ENCODE results near the gene HCAR3.
"Not testable (repeated sequence)": the region's sequence is repeated elsewhere in the genome, so short reads cannot be mapped to it uniquely, and the experiment has no call there.

HCAR3 gene

GRCh38 chr12:122701481-122701880 lies 15.1 kb downstream of the HCAR3 start:
- DNase-seq (ENCODE audit: low read depth in 1 of 2, low spot score in 1 of 2); in situ Hi-C loops (cut with HindIII; ENCODE audit: low pct_unique_long_range_greater_than_20kb, low sequenced_read_pairs): not testable (repeated sequence)

- DNase-seq (ENCODE audit: low read depth in 1 of 2, low spot score in 1 of 2); in situ Hi-C loops (cut with HindIII; ENCODE audit: low pct_unique_long_range_greater_than_20kb, low sequenced_read_pairs): not testable (repeated sequence)
These were observed 16.4 kb downstream of the HCAR3 start for GRCh38 chr12:122700038-122700710.

DNA sequence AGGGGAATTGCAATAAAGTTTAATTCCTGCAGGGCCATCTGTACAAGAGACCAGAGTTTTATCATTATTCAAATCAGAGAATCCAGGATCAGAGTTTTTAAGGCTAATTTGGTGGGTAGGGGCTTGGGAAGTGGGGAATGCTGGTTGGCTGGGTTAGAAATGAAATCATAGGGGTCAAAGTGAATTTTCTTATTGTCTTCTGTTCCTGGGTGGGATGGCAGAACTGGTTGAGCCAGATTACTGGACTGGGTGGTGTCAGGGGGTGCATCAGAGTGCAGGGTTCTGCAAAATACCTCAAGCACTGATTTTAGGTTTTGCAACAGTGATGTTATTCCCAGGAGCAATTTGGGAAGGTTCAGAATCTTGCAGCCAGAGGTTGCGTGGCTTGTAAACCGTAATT lies 19.7 kb downstream of the HCAR3 start:
- DNase-seq (ENCODE audit: low read depth in 1 of 2, low spot score in 1 of 2); in situ Hi-C loops (cut with HindIII; ENCODE audit: low pct_unique_long_range_greater_than_20kb, low sequenced_read_pairs): not testable (repeated sequence)

DNA sequence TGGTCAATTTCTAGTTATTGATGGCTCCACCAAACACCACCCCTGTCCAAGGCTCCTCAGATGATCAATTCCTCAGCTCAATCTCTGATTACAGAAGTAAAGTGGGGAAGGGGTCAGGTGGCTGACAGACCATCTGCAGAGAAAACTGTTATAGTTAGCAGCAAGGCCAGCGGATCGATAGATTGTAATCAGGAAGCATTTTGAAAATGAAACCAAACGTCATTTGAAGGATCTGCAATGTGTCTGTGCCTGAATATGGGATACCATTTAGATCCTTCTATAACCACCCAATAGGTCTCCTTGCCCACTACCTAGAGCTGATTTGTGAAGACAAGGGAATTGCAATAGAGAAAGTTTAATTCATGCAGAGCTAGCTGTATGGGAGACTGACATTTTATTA lies 25.0 kb downstream of the HCAR3 start:
- DNase-seq (ENCODE audit: low read depth in 1 of 2, low spot score in 1 of 2): peak in 1 of 2 experiments; percentile 19

GRCh38 chr12:122688291-122688690 lies 28.3 kb downstream of the HCAR3 start:
- DNase-seq (ENCODE audit: low read depth in 1 of 2, low spot score in 1 of 2): peak in 1 of 2 experiments; percentile 18
- in situ Hi-C loops (cut with HindIII; ENCODE audit: low pct_unique_long_range_greater_than_20kb, low sequenced_read_pairs): no loop called here

More for the DNA sequence above, 25.0 kb downstream of the HCAR3 start:
- TF ChIP-seq JUND (IDR thresholded peaks at IDR 0.05; ENCODE audit: low read depth): no peak
- in situ Hi-C loops (cut with HindIII; ENCODE audit: low pct_unique_long_range_greater_than_20kb, low sequenced_read_pairs): no loop called here

GRCh38 chr12:122687086-122687485 lies 29.5 kb downstream of the HCAR3 start:
- DNase-seq (ENCODE audit: low read depth in 1 of 2, low spot score in 1 of 2): peak in 1 of 2 experiments; percentile 37
- in situ Hi-C loops (cut with HindIII; ENCODE audit: low pct_unique_long_range_greater_than_20kb, low sequenced_read_pairs): no loop called here
- no peak for TF ChIP-seq JUND (IDR thresholded peaks at IDR 0.05; ENCODE audit: low read depth)

More at GRCh38 chr12:122688291-122688690, 28.3 kb downstream of the HCAR3 start:
- no peak for TF ChIP-seq JUND (IDR thresholded peaks at IDR 0.05; ENCODE audit: low read depth)

DNA sequence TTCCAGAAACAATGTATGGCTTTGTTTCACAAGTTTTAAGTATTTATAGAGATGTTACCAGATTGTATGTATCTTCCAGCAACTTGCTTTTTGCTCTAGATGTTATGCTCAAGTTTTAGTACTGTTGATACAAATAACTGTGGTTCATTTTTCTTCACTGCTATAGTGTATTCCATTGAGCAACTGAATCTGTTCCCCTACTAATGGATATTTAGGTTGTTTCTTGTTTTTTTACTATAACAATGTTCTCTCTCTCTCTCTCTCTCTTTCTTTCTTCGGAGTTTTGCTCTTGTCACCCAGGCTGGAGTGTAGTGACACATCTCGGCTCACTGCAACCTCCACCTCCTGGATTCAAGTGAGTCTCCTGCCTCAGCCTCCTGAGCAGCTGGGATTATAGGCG lies 30.1 kb downstream of the HCAR3 start:
- no peak for TF ChIP-seq JUND (IDR thresholded peaks at IDR 0.05; ENCODE audit: low read depth)
- in situ Hi-C loops (cut with HindIII; ENCODE audit: low pct_unique_long_range_greater_than_20kb, low sequenced_read_pairs): no loop called here

DNA sequence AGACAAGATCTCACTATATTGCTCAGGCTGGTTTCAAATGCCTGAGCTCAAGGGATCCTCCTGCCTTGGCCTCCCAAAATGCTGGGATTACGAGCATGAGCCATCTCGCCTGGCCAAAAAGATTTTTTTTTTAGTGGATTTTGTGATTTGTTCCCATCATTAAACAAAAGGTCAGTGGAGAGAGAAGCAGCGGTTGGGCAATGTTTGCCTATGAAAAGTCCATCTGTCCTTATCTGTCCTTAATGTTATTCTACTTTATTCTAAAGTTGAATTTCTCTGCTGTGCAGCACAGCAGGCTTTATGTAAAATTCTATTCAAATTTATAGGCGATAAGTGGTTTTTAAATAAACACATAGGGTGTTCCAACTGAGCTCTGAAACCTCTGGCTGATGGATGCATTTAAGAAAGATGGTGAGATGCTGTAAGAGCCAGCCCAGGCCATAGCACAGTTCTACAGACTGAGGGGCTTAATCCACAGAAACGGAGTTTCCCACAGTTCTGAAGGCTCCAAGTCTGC lies 32.3 kb downstream of the HCAR3 start:
- in situ Hi-C loops (cut with HindIII; ENCODE audit: low pct_unique_long_range_greater_than_20kb, low sequenced_read_pairs): no loop called here
- DNase-seq (ENCODE audit: low read depth in 1 of 2, low spot score in 1 of 2): no peak
- no peak for TF ChIP-seq JUND (IDR thresholded peaks at IDR 0.05; ENCODE audit: low read depth)

More for the DNA sequence above, 30.1 kb downstream of the HCAR3 start:
- DNase-seq (ENCODE audit: low read depth in 1 of 2, low spot score in 1 of 2): no peak

GRCh38 chr12:122681814-122682213 lies 34.8 kb downstream of the HCAR3 start:
- no peak for TF ChIP-seq JUND (IDR thresholded peaks at IDR 0.05; ENCODE audit: low read depth)
- no peak for DNase-seq (ENCODE audit: low read depth in 1 of 2, low spot score in 1 of 2)
- in situ Hi-C loops (cut with HindIII; ENCODE audit: low pct_unique_long_range_greater_than_20kb, low sequenced_read_pairs): no loop called here

DNA sequence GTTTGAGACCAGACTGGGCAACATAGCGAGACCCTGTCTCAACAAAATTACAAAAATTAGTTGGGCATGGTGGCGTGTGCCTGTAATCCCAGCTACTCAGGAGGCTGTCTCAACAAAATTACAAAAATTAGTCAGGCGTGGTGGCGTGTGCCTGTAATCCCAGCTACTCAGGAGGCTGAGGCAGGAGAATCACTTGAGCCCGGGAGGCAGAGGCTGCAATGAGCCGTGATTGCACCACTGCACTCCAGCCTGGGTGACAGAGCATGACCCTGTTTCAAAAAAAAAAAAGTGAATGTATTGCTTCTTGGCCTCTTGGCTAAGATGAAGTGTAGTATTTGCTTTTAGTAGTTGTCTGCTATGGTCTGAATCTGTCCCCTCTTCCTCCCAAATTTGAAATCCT lies 35.6 kb downstream of the HCAR3 start:
- in situ Hi-C loops (cut with HindIII; ENCODE audit: low pct_unique_long_range_greater_than_20kb, low sequenced_read_pairs); DNase-seq (ENCODE audit: low read depth in 1 of 2, low spot score in 1 of 2): not testable (repeated sequence)

- DNase-seq (ENCODE audit: low read depth in 1 of 2, low spot score in 1 of 2); in situ Hi-C loops (cut with HindIII; ENCODE audit: low pct_unique_long_range_greater_than_20kb, low sequenced_read_pairs): not testable (repeated sequence)
These were observed 39.8 kb downstream of the HCAR3 start for GRCh38 chr12:122676781-122677180.

DNA sequence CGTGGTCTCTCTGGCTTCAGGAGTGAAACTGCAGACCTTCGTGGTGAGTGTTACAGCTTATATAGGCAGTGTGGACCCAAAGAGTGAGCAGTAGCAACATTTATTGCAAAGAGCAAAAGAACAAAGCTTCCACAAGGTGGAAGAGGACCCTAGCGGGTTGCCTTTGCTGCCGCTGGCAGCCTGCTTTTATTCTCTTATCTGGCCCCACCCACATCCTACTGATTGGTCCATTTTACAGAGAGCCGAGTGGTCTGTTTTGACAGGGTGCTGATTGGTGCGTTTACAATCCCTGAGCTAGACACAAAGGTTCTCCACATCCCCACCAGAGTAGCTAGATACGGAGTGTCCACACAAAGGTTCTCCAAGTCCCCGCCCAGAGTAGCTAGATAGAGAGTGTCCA lies 40.6 kb downstream of the HCAR3 start:
- in situ Hi-C loops (cut with HindIII; ENCODE audit: low pct_unique_long_range_greater_than_20kb, low sequenced_read_pairs); DNase-seq (ENCODE audit: low read depth in 1 of 2, low spot score in 1 of 2): not testable (repeated sequence)

GRCh38 chr12:122672515-122672914 lies 44.1 kb downstream of the HCAR3 start:
- no peak for TF ChIP-seq JUND (IDR thresholded peaks at IDR 0.05; ENCODE audit: low read depth)
- DNase-seq (ENCODE audit: low read depth in 1 of 2, low spot score in 1 of 2): no peak
- in situ Hi-C loops (cut with HindIII; ENCODE audit: low pct_unique_long_range_greater_than_20kb, low sequenced_read_pairs): no loop called here

Data from T47D (cell line).